NCI-H1930 (cell line): ENCODE data around the gene MINDY4.

Experiments
- DNase-seq, 2 experiments: peaks; one replicate each; lab custom pipeline; 2025; lab: John Stamatoyannopoulos, UW

MINDY4 gene

GRCh38 chr7:30879139-30880124 lies 108.2 kb downstream of the MINDY4 start:
- DNase-seq = no peak

- no peak for DNase-seq
These were observed 109.0 kb downstream of the MINDY4 start for GRCh38 chr7:30880125-30880720.

GRCh38 chr7:30880941-30881340 lies 109.7 kb downstream of the MINDY4 start:
- DNase-seq = no peak

- no peak for DNase-seq
These were observed 110.2 kb downstream of the MINDY4 start for GRCh38 chr7:30881448-30881847.

- no peak for DNase-seq
These were observed 113.7 kb downstream of the MINDY4 start for GRCh38 chr7:30884881-30885280.

- no peak for DNase-seq
These were observed 115.4 kb downstream of the MINDY4 start for GRCh38 chr7:30886608-30887011.

GRCh38 chr7:30887464-30887872 lies 116.3 kb downstream of the MINDY4 start:
- DNase-seq = no peak

GRCh38 chr7:30888747-30889146 lies 117.5 kb downstream of the MINDY4 start:
- no peak for DNase-seq

- DNase-seq = no peak
These were observed 119.0 kb downstream of the MINDY4 start for GRCh38 chr7:30890226-30890625.

GRCh38 chr7:30893357-30893756 lies 122.1 kb downstream of the MINDY4 start:
- DNase-seq = no peak

GRCh38 chr7:30894009-30894408 lies 122.8 kb downstream of the MINDY4 start:
- no peak for DNase-seq

GRCh38 chr7:30894866-30895605 lies 123.8 kb downstream of the MINDY4 start:
- no peak for DNase-seq

- DNase-seq = no peak
These were observed 124.8 kb downstream of the MINDY4 start for GRCh38 chr7:30896036-30896435.

GRCh38 chr7:30896783-30897637 lies 125.8 kb downstream of the MINDY4 start:
- no peak for DNase-seq

GRCh38 chr7:30897770-30898169 lies 126.6 kb downstream of the MINDY4 start:
- DNase-seq = no peak

- DNase-seq = no peak
These were observed 127.2 kb downstream of the MINDY4 start for GRCh38 chr7:30898411-30898810.

GRCh38 chr7:30899066-30899465 lies 127.8 kb downstream of the MINDY4 start:
- no peak for DNase-seq

- no peak for DNase-seq
These were observed 128.4 kb downstream of the MINDY4 start for GRCh38 chr7:30899630-30900029.

GRCh38 chr7:30900053-30900452 lies 128.8 kb downstream of the MINDY4 start:
- no peak for DNase-seq

- DNase-seq = no peak
These were observed 129.7 kb downstream of the MINDY4 start for GRCh38 chr7:30900803-30901362.

- DNase-seq = no peak
These were observed 130.6 kb downstream of the MINDY4 start for GRCh38 chr7:30901856-30902255.
